HepG2 (cell line): ENCODE data around the gene CKB. TPM values are rescaled to one million over a fixed set of nuclear protein-coding genes. Genes with fewer than 3 reads are reported as not detected.

Experiments used
- ATAC-seq: fragments of 200-7000 bp; cut with Tn5 transposase; 3 replicates; pipeline ENCODE4 v1.9.1; 2020; ENCODE audit warnings: mild to moderate bottlenecking, moderate library complexity
- BruUV-seq: library from RNA; stranded (reverse); fragments of 400-500 nt; replicated peaks from 2 replicates; lab custom pipeline; 2021; lab: Mats Ljungman, UMichigan
- CTCF ChIA-PET: fragments of 300-600 bp; formaldehyde crosslinking; extraction: SDS; loops from one replicate; lab custom pipeline; 2021; ENCODE audit warnings: low total read pairs, inconsistent platforms, low intra/inter-chr PET ratio; lab: Yijun Ruan, JAX
- POLR2A ChIA-PET: fragments of 350-600 bp; sonication (Branson Sonifier 250); formaldehyde crosslinking; loops from one replicate; lab custom pipeline; 2020; ENCODE audit warnings: antibody characterized with exemption, inconsistent platforms; lab: Yijun Ruan, JAX
- DNase-seq: peaks from one replicate; pipeline ENCODE4 v3.0.0-alpha.2; 2015; ENCODE audit warnings: low spot score
- FAIRE-seq: peaks from 3 replicates; lab custom pipeline; 2011; peaks lifted over from hg19 to GRCh38; lab: Jason Lieb, UNC
- H2AFZ ChIP-seq: one replicate; pipeline ENCODE4 v1.6.1; 2011; ENCODE audit warnings: low read length, inconsistent platforms
- H3K27ac ChIP-seq: fragments of 300-600 bp; 3 replicates; pipeline ENCODE4 v1.8.0; 2011; ENCODE audit warnings: mixed run types, mild to moderate bottlenecking, mixed read lengths, low read length, inconsistent platforms; ENCODE audit not compliant: insufficient read depth; ENCODE audit errors: extremely low read length
- H3K27me3 ChIP-seq, 2 experiments: fragments of 200-600 bp in 1 of 2; 2 replicates in 1 of 2; 3 replicates in 1 of 2; pipeline versions ENCODE4 v1.6.0 to v1.8.0; 2011; ENCODE audit warnings: low read length in 2 of 2, mild to moderate bottlenecking in 2 of 2, moderate library complexity in 2 of 2, inconsistent platforms in 1 of 2; ENCODE audit not compliant: insufficient read depth in 2 of 2, control insufficient read depth in 1 of 2
- H3K36me3 ChIP-seq, 2 experiments: fragments of 200-600 bp in 1 of 2; replicated peaks in 1 of 2; 2 replicates in 1 of 2; 3 replicates in 1 of 2; pipeline versions ENCODE4 v1.5.1 to v1.8.0; 2011; ENCODE audit warnings: low read length in 2 of 2, inconsistent platforms in 1 of 2; ENCODE audit not compliant: insufficient read depth in 2 of 2, control insufficient read depth in 1 of 2
- H3K4me1 ChIP-seq: 2 replicates; pipeline ENCODE4 v1.5.1; 2012; ENCODE audit warnings: low read length, inconsistent platforms; ENCODE audit not compliant: insufficient read depth
- H3K4me2 ChIP-seq: 2 replicates; pipeline ENCODE4 v1.6.0; 2011; ENCODE audit warnings: low read depth, low read length, inconsistent platforms
- H3K4me3 ChIP-seq, 3 experiments: fragments of 200-600 bp in 1 of 3; sonication (generic), shearing (Covaris generic) in 1 of 3; replicated peaks in 1 of 3; 2 replicates each; pipeline ENCODE4 v1.5.1; 2011 to 2016; ENCODE audit warnings: low read length in 3 of 3, inconsistent platforms in 2 of 3, low read depth in 2 of 3, mild to moderate bottlenecking in 2 of 3, control low read depth in 1 of 3, mixed read lengths in 1 of 3; ENCODE audit not compliant: insufficient read depth in 1 of 3
- H3K79me2 ChIP-seq: one replicate; pipeline ENCODE4 v1.6.1; 2011; ENCODE audit warnings: low read length, inconsistent platforms; ENCODE audit not compliant: insufficient read depth
- H3K9ac ChIP-seq: 2 replicates; pipeline ENCODE4 v1.6.0; 2011; ENCODE audit warnings: mild to moderate bottlenecking, low read depth, low read length, inconsistent platforms; ENCODE audit not compliant: insufficient read depth
- H3K9me3 ChIP-seq: 2 replicates; pipeline ENCODE4 v1.5.1; 2012; ENCODE audit warnings: mild to moderate bottlenecking, low read length
- H4K20me1 ChIP-seq: 2 replicates; pipeline ENCODE4 v1.6.0; 2011; ENCODE audit warnings: inconsistent platforms, mild to moderate bottlenecking, low read length, moderate library complexity; ENCODE audit not compliant: insufficient read depth
- NONO ChIP-seq, 2 experiments: fragments of 450-650 bp in 1 of 2; sonication (generic) in 1 of 2; formaldehyde crosslinking in 1 of 2; IDR thresholded peaks in 1 of 2; conservative IDR thresholded peaks in 1 of 2; 2 replicates each; pipeline versions ENCODE4 v1.6.1 to v1.8.0; 2017 to 2022; ENCODE audit warnings: mild to moderate bottlenecking in 1 of 2, missing genetic modification reagents in 1 of 2, moderate library complexity in 1 of 2
- RBFOX2 ChIP-seq: fragments of 200-400 bp; formaldehyde crosslinking; IDR thresholded peaks from 2 replicates; pipeline ENCODE4 v1.6.1; 2017; ENCODE audit warnings: low read depth, mild to moderate bottlenecking, low read length
- THAP8 ChIP-seq: sonication (generic); formaldehyde crosslinking; IDR thresholded peaks from 2 replicates; pipeline ENCODE4 v1.5.1; 2020; ENCODE audit warnings: missing genetic modification reagents, mild to moderate bottlenecking, borderline replicate concordance
- WGBS: methylation state at CpG from one replicate; pipeline ENCODE4 v1.1.6; 2017; ENCODE audit warnings: low lambda C conversion rate; 5-methylcytosine and 5-hydroxymethylcytosine counted together
- in situ Hi-C: cut with HindIII; loops from 2 replicates; pipeline ENCODE4 v1.10.0; 2017; ENCODE audit warnings: low pct_unique_long_range_greater_than_20kb; ENCODE audit not compliant: extremely low pct_ligation_motif_present
- intact Hi-C: fragments of 100-400 bp; cut with micrococcal nuclease; formaldehyde crosslinking; loops from one replicate; pipeline ENCODE4 v1.10.0; 2022; ENCODE audit not compliant: unreplicated experiment
- polyA plus RNA-seq, 8 experiments: library from polyadenylated mRNA; depleted of rRNA in 3 of 8; stranded (reverse) in 7 of 8; unstranded in 1 of 8; fragments of >200 nt; fragmentation: Illumina TruSeq in 4 of 8; extraction: Trizol in 4 of 8; gene quantifications; 2 replicates each; pipeline versions ENCODE4 v1.2.1 to v1.2.3, GENCODE V29; 2011 to 2016; ENCODE audit warnings: low read depth in 4 of 8, missing spikeins in 1 of 8, mixed read lengths in 1 of 8; ENCODE audit not compliant: insufficient read depth in 1 of 8
- total RNA-seq, 5 experiments: library from RNA; depleted of rRNA; stranded (reverse); fragments of >200 nt; fragmentation: Illumina TruSeq; extraction: Trizol; gene quantifications; 2 replicates each; pipeline ENCODE4 v1.2.3, GENCODE V29; 2016; ENCODE audit warnings: low read depth in 1 of 5

CKB gene
- total and polyA plus RNA-seq, 2 of the 13 experiments (the other 11 are each of a cell fraction or from before 2014, with no cell fraction given) = 82.3 to 217 TPM

GRCh38 chr14:103532216-103533136, 9.8 kb upstream of the CKB start:
- no peak overlapping the region for H3K9ac ChIP-seq
- peak; percentile 9; the same call in 1 of the 2 replicates for TF ChIP-seq RBFOX2
- TF ChIP-seq NONO (IDR thresholded peaks at IDR 0.05) = no peak
- no peak for TF ChIP-seq NONO (CRISPR knock-in tag; conservative IDR thresholded peaks at IDR 0.05)
- TF ChIP-seq THAP8 (CRISPR knock-in tag) = no peak
- ATAC-seq (no peak), DNase-seq (no peak), FAIRE-seq (no peak)
- ChIA-PET CTCF (no interaction called here), POLR2A (no interaction called here)
- H3K4me3 ChIP-seq = no peak overlapping the region
- WGBS = 97% methylated on average over 23 of the region's 32 CpGs
- peaks cover 30% of the 10 kb centered on the region for H3K79me2 ChIP-seq
- no peak overlapping the region for H3K27ac ChIP-seq
- no peak overlapping the region for H3K4me2 ChIP-seq
- intact Hi-C loops = no loop called here
- in situ Hi-C loops = no loop called here
- H3K9me3 ChIP-seq = no peaks in the 10 kb centered on the region
- peaks cover 3 to 4% of the 10 kb centered on the region in 2 experiments; a peak in 3 of 5 replicates for H3K36me3 ChIP-seq
- no peaks in the 10 kb centered on the region for H4K20me1 ChIP-seq
- H3K27me3 ChIP-seq = no peaks in the 10 kb centered on the region; a peak in 1 of 5 replicates
- no peak overlapping the region for H2AFZ ChIP-seq
- no TSS peak for BruUV-seq
- peaks cover 39% of the 10 kb centered on the region for H3K4me1 ChIP-seq
